HG03558 (cell line): ENCODE data around the gene RUNDC3A.
A peak's percentile ranks its signal among the peaks of the same experiment; 100 is the strongest.
"Not testable (repeated sequence)": the region's sequence is repeated elsewhere in the genome, so short reads cannot be mapped to it uniquely, and the experiment has no call there.

Experiments used
- ATAC-seq: cut with Tn5 transposase; IDR thresholded peaks from one replicate; pipeline ENCODE4 v1.9.1; 2021; ENCODE audit warnings: moderate number of reproducible peaks; ENCODE audit not compliant: unreplicated experiment; ENCODE audit errors: extremely low read depth

RUNDC3A gene

GRCh38 chr17:44317545-44317944 lies 9.1 kb downstream of the RUNDC3A start:
- ATAC-seq = no peak

DNA sequence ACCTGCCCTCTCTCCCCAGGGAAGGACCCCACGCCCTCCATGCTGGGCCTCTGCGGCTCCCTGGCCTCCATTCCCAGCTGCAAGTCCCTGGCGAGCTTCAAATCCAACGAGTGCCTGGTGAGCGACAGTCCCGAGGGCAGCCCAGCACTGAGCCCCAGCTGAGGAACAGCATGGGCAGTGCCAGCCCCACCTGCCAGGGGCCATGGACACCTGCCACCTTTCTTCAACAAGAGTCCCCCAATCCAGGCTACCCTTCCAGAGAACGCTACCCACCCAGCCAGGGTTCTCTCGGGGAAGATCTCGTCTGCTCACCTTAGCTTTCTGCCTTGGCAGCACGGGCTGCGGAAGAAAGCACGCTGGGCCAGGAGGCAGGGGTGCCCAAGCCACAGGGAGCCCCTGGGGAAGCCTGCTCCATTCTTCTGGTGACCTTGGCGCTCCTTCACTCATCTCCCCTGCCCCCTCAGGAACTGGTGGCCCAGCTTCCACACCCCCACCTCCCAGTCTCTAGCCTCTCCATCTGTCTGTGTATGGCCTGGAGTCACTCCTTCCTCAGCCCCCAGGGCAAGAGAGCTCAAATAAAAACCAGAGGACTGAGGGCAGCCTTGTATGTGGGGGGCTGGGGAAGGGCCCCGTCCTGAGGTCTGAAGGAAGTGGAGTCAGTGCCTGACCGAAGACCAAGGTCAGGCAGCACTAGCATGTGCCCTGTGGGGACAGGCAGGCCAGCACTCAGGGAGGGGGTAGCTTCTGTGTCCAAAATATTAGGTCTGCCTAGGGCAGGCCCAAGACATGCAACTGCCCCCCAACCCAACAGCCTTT lies 9.9 kb downstream of the RUNDC3A start:
- no peak for ATAC-seq

DNA sequence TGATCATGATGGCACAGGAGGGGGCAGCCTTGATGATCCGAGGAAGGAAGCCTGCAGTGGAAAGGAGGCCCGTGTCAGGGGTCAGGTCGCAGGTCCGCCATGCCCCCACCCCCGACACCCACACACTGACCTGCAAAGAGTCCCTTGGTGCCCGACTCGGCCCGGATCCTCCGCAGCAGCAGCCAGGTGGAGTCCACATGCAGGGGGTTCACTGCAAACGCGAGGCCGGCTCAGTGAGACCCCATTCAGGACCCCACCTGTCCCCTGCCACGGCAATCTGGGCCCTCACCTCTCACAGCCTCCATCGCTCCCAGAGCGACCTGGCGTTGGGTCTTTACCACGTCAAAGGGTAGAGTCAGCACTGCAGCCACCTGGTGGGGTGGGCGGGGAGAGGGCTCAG lies 11.7 kb downstream of the RUNDC3A start:
- no peak for ATAC-seq

- no peak for ATAC-seq
These were observed 13.1 kb downstream of the RUNDC3A start for GRCh38 chr17:44321246-44322120.

- no peak for ATAC-seq
These were observed 14.0 kb downstream of the RUNDC3A start for GRCh38 chr17:44322236-44322895.

- no peak for ATAC-seq
These were observed 15.1 kb downstream of the RUNDC3A start for GRCh38 chr17:44323359-44324091.

DNA sequence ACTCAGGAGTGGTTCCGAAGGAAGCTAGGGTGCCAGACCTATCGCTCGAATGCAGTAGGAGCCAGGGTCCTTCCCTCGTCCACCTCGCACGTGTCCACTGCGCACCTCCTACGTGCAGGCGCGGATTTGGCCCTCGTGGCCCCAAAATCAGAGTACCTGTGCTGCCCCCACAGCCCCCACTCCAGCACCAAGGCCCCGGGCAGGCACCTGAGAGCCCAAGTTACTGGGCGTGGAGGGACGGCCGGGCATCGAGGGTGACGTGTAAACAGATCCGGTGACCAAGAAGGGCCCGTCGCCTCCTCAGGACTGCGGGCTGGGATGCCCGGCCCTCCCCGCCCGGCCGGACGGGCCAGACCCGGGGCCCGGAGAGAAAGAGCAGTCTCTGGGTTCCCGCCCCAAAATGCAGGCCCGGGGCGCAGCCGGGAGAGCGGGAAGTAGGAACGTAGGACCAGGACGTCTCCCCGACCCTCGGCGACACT lies 15.7 kb downstream of the RUNDC3A start:
- ATAC-seq = no peak

DNA sequence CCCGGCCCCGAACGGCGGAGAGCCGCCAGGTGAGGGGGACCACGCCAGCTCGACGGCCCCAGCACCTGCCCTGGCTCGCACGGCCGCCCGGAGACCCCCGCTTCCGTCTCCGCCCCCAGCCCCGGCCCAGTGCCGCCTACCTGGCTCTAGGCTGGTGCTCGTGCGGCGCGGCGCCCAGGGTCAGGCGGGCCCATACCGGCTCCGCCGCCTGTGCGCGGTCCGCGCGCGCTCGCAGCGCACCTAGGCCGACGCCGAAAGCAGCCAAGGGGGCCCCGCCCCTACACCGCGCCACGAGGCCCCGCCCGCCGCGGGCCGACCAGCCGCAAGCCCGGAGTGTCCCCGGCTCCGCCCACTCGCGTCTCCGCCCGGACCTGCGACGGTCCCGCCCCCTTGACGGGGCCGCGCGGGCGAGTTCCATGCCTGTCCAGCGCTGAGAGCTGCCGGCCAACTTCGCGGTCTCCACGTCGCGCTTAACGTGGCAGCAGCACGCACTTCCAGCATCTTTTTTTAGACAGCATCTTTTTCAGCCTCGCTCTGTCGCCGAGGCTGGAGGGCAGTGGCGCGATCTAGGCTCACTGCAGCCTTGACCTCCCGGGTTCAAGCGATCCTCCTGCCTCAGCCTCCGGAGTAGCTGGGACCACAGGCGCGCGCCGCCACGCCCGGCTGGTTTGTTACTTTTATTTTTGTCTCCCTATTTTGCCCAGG lies 16.3 kb downstream of the RUNDC3A start, which contains the start of gene SLC25A39:
SLC25A39 (minus strand) TSS at position 253 of the 705 bp plus-strand sequence. CDS start 1,261 bp downstream, outside the sequence.
- peak; percentile 53 for ATAC-seq

DNA sequence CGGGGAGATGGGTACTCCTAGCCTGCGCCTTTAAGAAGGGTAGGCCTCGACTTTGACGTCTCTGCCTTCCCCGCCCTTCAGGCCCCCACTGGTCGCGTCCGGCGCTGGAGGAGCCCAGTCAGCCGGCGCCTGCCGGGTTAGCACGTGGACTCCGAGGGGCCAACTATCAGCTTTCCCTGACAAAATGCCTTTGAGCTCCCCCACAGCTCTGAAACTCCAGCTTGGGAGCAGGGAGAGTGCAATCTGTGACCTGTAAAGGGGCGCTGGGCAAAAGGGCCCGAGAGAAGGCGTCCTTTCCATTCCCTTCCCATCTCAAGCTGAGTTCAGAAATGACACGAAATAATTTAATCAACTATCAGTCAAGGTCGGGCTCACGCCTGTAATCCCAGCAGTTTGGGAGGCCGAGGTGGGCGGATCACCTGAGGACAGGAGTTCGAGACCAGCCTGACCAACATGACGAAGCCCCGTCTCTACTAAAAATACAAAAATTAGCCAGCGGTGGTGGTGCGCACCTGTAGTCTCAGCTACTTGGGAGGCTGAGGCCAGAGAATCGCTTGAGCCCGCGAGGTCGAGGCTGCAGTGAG lies 18.6 kb downstream of the RUNDC3A start:
- ATAC-seq = peak; percentile 34

- no peak for ATAC-seq
These were observed 19.5 kb downstream of the RUNDC3A start for GRCh38 chr17:44327715-44328449.

GRCh38 chr17:44329516-44329915 lies 21.1 kb downstream of the RUNDC3A start:
- ATAC-seq = not testable (repeated sequence)

GRCh38 chr17:44330263-44330662 lies 21.9 kb downstream of the RUNDC3A start:
- not testable (repeated sequence) for ATAC-seq

- no peak for ATAC-seq
These were observed 22.9 kb downstream of the RUNDC3A start for GRCh38 chr17:44331249-44331760.

- no peak for ATAC-seq
These were observed 25.0 kb downstream of the RUNDC3A start for GRCh38 chr17:44333371-44333770.

GRCh38 chr17:44334315-44334714 lies 25.9 kb downstream of the RUNDC3A start:
- no peak for ATAC-seq

- ATAC-seq = no peak
These were observed 26.3 kb downstream of the RUNDC3A start for GRCh38 chr17:44334727-44335126.

GRCh38 chr17:44335564-44335963 lies 27.2 kb downstream of the RUNDC3A start:
- ATAC-seq = no peak

- ATAC-seq = no peak
These were observed 27.6 kb downstream of the RUNDC3A start for GRCh38 chr17:44335968-44336367.
